NT2/D1 (cell line): ENCODE results near the gene SYNDIG1.

Experiments used
- SUZ12 ChIP-seq: IDR thresholded peaks from 2 replicates; pipeline ENCODE4 v1.6.1; 2011; ENCODE audit not compliant: insufficient read length, insufficient read depth; ENCODE audit errors: extremely low read depth
- YY1 ChIP-seq: IDR thresholded peaks from 2 replicates; pipeline ENCODE4 v1.6.1; 2011; ENCODE audit not compliant: insufficient read length, insufficient read depth
- ZNF274 ChIP-seq: IDR thresholded peaks from 2 replicates; pipeline ENCODE4 v1.6.1; 2011; ENCODE audit warnings: mild to moderate bottlenecking, low read depth, low read length

GRCh38 chr20:24631173-24631505, 161.7 kb downstream of the SYNDIG1 start:
- TF ChIP-seq YY1 (no peak), ZNF274 (no peak), SUZ12 (no peak)
